K562 (cell line): ENCODE results near the gene RAP1GAP2. TPM values are rescaled to one million over a fixed set of nuclear protein-coding genes. Genes with fewer than 3 reads are reported as not detected.

Experiments used
- ATAC-seq: fragments of 200-7000 bp; cut with Tn5 transposase; 3 replicates; pipeline ENCODE4 v1.9.1; 2020; ENCODE audit warnings: moderate library complexity
- BruUV-seq: library from RNA; stranded (reverse); fragments of 400-500 nt; replicated peaks from 2 replicates; lab custom pipeline; 2021; lab: Mats Ljungman, UMichigan
- CTCF ChIA-PET: fragments of 300-600 bp; formaldehyde crosslinking; extraction: SDS; loops from one replicate; lab custom pipeline; 2021; ENCODE audit warnings: low intra/inter-chr PET ratio; lab: Yijun Ruan, JAX
- POLR2A ChIA-PET: fragments of 300-600, 350-650 bp; sonication (Branson Sonifier 250); formaldehyde crosslinking; extraction: SDS; loops from one replicate; lab custom pipeline; 2021; ENCODE audit warnings: antibody characterized with exemption, inconsistent platforms; lab: Yijun Ruan, JAX
- DNase-seq, 4 experiments: peaks; one replicate each; pipeline versions ENCODE4 v3.0.0 to v3.0.0-alpha.2; 2011 to 2018; ENCODE audit warnings: low spot score in 3 of 4, mixed read lengths in 3 of 4; ENCODE audit errors: extremely low read depth in 1 of 4
- FAIRE-seq: peaks from 2 replicates; lab custom pipeline; 2011; peaks lifted over from hg19 to GRCh38; lab: Jason Lieb, UNC
- H2AFZ ChIP-seq: 2 replicates; pipeline ENCODE4 v1.6.0; 2011; ENCODE audit warnings: low read depth, low read length, control low read depth, inconsistent platforms
- H3K27ac ChIP-seq: fragments of 200-600 bp; 3 replicates; pipeline ENCODE4 v1.8.0; 2011; ENCODE audit warnings: low read depth, mild to moderate bottlenecking, control low read depth, inconsistent platforms, low read length, moderate library complexity, mixed read lengths; ENCODE audit errors: extremely low read depth
- H3K27me3 ChIP-seq, 2 experiments: fragments of 300-600 bp in 1 of 2; 2 replicates in 1 of 2; 3 replicates in 1 of 2; pipeline versions ENCODE4 v1.6.0 to v1.8.0; 2011; ENCODE audit warnings: inconsistent platforms in 2 of 2, low read length in 2 of 2, mild to moderate bottlenecking in 1 of 2, mixed read lengths in 1 of 2, moderate library complexity in 1 of 2; ENCODE audit not compliant: control insufficient read depth in 2 of 2, insufficient read depth in 2 of 2
- H3K36me3 ChIP-seq: fragments of 300-600 bp; 3 replicates; pipeline ENCODE4 v1.8.0; 2011; ENCODE audit warnings: mild to moderate bottlenecking, low read length, inconsistent platforms; ENCODE audit not compliant: control insufficient read depth, insufficient read depth
- H3K4me1 ChIP-seq, 2 experiments: fragments of 200-600 bp in 1 of 2; replicated peaks in 1 of 2; 2 replicates in 1 of 2; 3 replicates in 1 of 2; pipeline versions ENCODE4 v1.5.1 to v1.8.0; 2011; ENCODE audit warnings: inconsistent platforms in 2 of 2, low read length in 2 of 2, mild to moderate bottlenecking in 1 of 2, mixed read lengths in 1 of 2, moderate library complexity in 1 of 2; ENCODE audit not compliant: control insufficient read depth in 2 of 2, insufficient read depth in 2 of 2
- H3K4me2 ChIP-seq: 2 replicates; pipeline ENCODE4 v1.6.1; 2011; ENCODE audit warnings: low read length, control low read depth, inconsistent platforms, mixed read lengths; ENCODE audit not compliant: insufficient read depth
- H3K4me3 ChIP-seq: fragments of 200-600 bp; sonication (generic), shearing (Covaris generic); 2 replicates; pipeline ENCODE4 v1.5.1; 2016; ENCODE audit warnings: control low read depth, inconsistent platforms
- H3K79me2 ChIP-seq: fragments of 200-600 bp; 3 replicates; pipeline ENCODE4 v1.8.0; 2011; ENCODE audit warnings: low read length, inconsistent platforms; ENCODE audit not compliant: control insufficient read depth, insufficient read depth
- H3K9ac ChIP-seq, 2 experiments: 2 replicates each; pipeline versions ENCODE4 v1.6.0 to v1.6.1; 2011; ENCODE audit warnings: low read depth in 2 of 2, low read length in 2 of 2, control low read depth in 1 of 2, inconsistent platforms in 1 of 2, mild to moderate bottlenecking in 1 of 2, mixed read lengths in 1 of 2; ENCODE audit not compliant: insufficient read depth in 1 of 2
- H3K9me1 ChIP-seq: one replicate; pipeline ENCODE4 v1.6.0; 2011; ENCODE audit warnings: inconsistent platforms, mild to moderate bottlenecking, low read length, moderate library complexity; ENCODE audit not compliant: control insufficient read depth, insufficient read depth
- H3K9me3 ChIP-seq: replicated peaks from 2 replicates; pipeline ENCODE4 v1.5.1; 2011; ENCODE audit warnings: low read depth, low read length, inconsistent platforms; ENCODE audit not compliant: control insufficient read depth, insufficient read depth
- H4K20me1 ChIP-seq: replicated peaks from 2 replicates; pipeline ENCODE4 v1.6.1; 2011; ENCODE audit warnings: low read length, inconsistent platforms, mixed read lengths; ENCODE audit not compliant: control insufficient read depth, insufficient read depth
- CSDE1 ChIP-seq, 2 experiments: fragments of 450-650 bp; IDR thresholded peaks; 2 replicates each; pipeline ENCODE4 v1.6.1; 2016; ENCODE audit warnings: mild to moderate bottlenecking in 1 of 2
- ETV6 ChIP-seq, 3 experiments: fragments of 150-350 bp in 1 of 3; sonication (generic) in 1 of 3; formaldehyde crosslinking in 1 of 3; IDR thresholded peaks; 2 replicates each; pipeline versions ENCODE4 v1.6.1 to v1.8.0; 2014 to 2022; ENCODE audit warnings: borderline replicate concordance in 2 of 3, low read depth in 2 of 3, antibody characterized with exemption in 1 of 3, low read length in 1 of 3, mild to moderate bottlenecking in 1 of 3, missing genetic modification reagents in 1 of 3
- HNRNPUL1 ChIP-seq: fragments of 200-400 bp; formaldehyde crosslinking; IDR thresholded peaks from 2 replicates; pipeline ENCODE4 v1.6.1; 2017; ENCODE audit warnings: low read length
- KHSRP ChIP-seq: fragments of 450-650 bp; IDR thresholded peaks from 2 replicates; pipeline ENCODE4 v1.6.1; 2017
- PCBP1 ChIP-seq: fragments of 200-400 bp; formaldehyde crosslinking; IDR thresholded peaks from 2 replicates; pipeline ENCODE4 v1.6.1; 2018; ENCODE audit warnings: mild to moderate bottlenecking, low read depth, low read length; ENCODE audit not compliant: poor library complexity, severe bottlenecking
- SIX5 ChIP-seq, 2 experiments: IDR thresholded peaks; 2 replicates each; pipeline ENCODE4 v1.6.1; 2011; ENCODE audit warnings: low read length in 2 of 2, borderline replicate concordance in 1 of 2, low read depth in 1 of 2, mild to moderate bottlenecking in 1 of 2, moderate library complexity in 1 of 2; ENCODE audit not compliant: insufficient read depth in 1 of 2
- STAT5B ChIP-seq: fragments of 250-450 bp; sonication (Bioruptor Pico); IDR thresholded peaks from 2 replicates; pipeline ENCODE4 v1.8.0; 2021; ENCODE audit warnings: mild to moderate bottlenecking, inconsistent platforms
- TEAD4 ChIP-seq, 2 experiments: sonication (generic) in 1 of 2; formaldehyde crosslinking in 1 of 2; IDR thresholded peaks; 2 replicates each; pipeline versions ENCODE4 v1.6.1 to v1.8.0; 2012 to 2022; ENCODE audit warnings: borderline replicate concordance in 1 of 2, inconsistent platforms in 1 of 2, low read length in 1 of 2, mild to moderate bottlenecking in 1 of 2, missing genetic modification reagents in 1 of 2
- ZNF124 ChIP-seq: sonication (generic); formaldehyde crosslinking; IDR thresholded peaks from 2 replicates; pipeline ENCODE4 v1.8.1; 2022; ENCODE audit warnings: missing genetic modification reagents
- WGBS: fragments of 100-300 bp; shearing (Covaris generic); methylation state at CpG from one replicate; pipeline ENCODE4 v1.1.6; 2016; ENCODE audit warnings: low coverage, mixed read lengths; ENCODE audit not compliant: insufficient coverage; ENCODE audit errors: missing lambda C conversion rate; 5-methylcytosine and 5-hydroxymethylcytosine counted together
- in situ Hi-C: fragments of 300-500 bp; cut with MboI; formaldehyde crosslinking; loops from 4 replicates; pipeline ENCODE4 v1.15.0; 2018; ENCODE audit warnings: inconsistent platforms, mixed read lengths
- intact Hi-C: fragments of 100-400 bp; cut with micrococcal nuclease; formaldehyde crosslinking; loops from 2 replicates; pipeline ENCODE4 v1.14.2; 2022
- polyA plus RNA-seq, 8 experiments: library from polyadenylated mRNA; depleted of rRNA in 4 of 8; stranded (reverse) in 5 of 8; unstranded in 3 of 8; fragments of >200 nt; fragmentation: Nextera tagmentation in 2 of 8; fragmentation: Illumina TruSeq in 1 of 8; extraction: Ambion mirVana in 2 of 8; extraction: Trizol in 1 of 8; gene quantifications; 2 replicates each; pipeline versions ENCODE4 v1.2.1 to v1.2.3, GENCODE V29; 2011 to 2014; ENCODE audit warnings: inconsistent platforms in 1 of 8, missing spikeins in 1 of 8
- total RNA-seq, 7 experiments: library from RNA; depleted of rRNA in 6 of 7; stranded (reverse); fragments of >200 nt in 6 of 7; fragmentation: Illumina TruSeq in 2 of 7; extraction: Trizol in 2 of 7; gene quantifications; 2 replicates each; pipeline versions ENCODE4 v1.2.1 to v1.2.3, GENCODE V29; 2011 to 2021; ENCODE audit warnings: low replicate concordance in 1 of 7
- TF ChIP-seq, protein P1 (sequence below): sonication (generic); formaldehyde crosslinking; IDR thresholded peaks from 2 replicates; pipeline ENCODE4 v1.8.0; 2022; ENCODE audit warnings: mild to moderate bottlenecking, missing genetic modification reagents
- TF ChIP-seq, protein P2 (sequence below): fragments of 250-450 bp; sonication (Bioruptor Pico); IDR thresholded peaks from 2 replicates; pipeline ENCODE4 v1.8.0; 2022; ENCODE audit warnings: inconsistent platforms, mild to moderate bottlenecking, moderate library complexity, borderline replicate concordance
- TF ChIP-seq, protein P3 (sequence below): fragments of 250-450 bp; sonication (Bioruptor Pico); IDR thresholded peaks from 2 replicates; pipeline ENCODE4 v1.4.0; 2020; ENCODE audit warnings: mild to moderate bottlenecking, moderate library complexity
- TF ChIP-seq, protein P4 (sequence below): fragments of 450-650 bp; IDR thresholded peaks from 2 replicates; pipeline ENCODE4 v1.6.1; 2018; ENCODE audit warnings: mild to moderate bottlenecking, low read depth; ENCODE audit not compliant: partially characterized antibody

The RAP1GAP2 gene
- total and polyA plus RNA-seq, 9 of the 15 experiments (the other 6 are each of a cell fraction or from before 2014, with no cell fraction given) = 0.01 to 1.3 (median 0.42) TPM; not detected in 1

DNA sequence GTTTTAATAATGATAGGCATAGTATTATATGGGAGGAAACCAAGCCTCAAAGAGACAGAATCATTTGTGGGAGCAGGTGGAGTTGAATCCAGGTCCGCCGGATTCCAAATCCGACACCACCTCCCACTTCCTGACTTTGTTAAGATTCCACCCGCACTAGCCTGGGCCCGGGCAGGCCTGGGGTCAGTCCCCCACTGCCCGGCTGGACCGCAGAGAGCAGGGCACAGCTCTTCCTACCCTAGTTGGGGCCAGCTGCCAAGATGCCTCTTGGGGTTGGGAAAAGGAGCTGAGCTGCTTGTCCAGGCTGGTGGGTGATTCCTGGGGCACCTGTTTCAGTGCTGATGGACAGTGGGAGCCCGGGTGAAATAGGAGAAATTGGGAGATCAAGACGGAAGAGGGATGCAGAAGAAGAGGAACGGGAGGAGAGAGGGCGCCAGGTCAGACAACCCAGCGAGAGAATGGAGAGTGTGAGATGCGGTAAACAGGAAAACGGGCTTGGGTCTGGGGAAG, 213.2 kb downstream of the RAP1GAP2 start:
- Histone ChIP-seq H3K9me3 (no peaks in the 10 kb centered on the region), H3K4me1 (peaks cover 0 to 1% of the 10 kb centered on the region in 2 experiments; a peak in 1 of 5 replicates), H3K4me3 (no peak overlapping the region), H3K27ac (no peak overlapping the region), H3K27me3 (peaks cover 2 to 26% of the 10 kb centered on the region in 2 experiments; a peak in 4 of 5 replicates), H4K20me1 (0 out of 2 replicates have a peak, but pooled peaks cover 4% of the 10 kb centered on the region), H3K36me3 (no peaks in the 10 kb centered on the region), H3K79me2 (no peaks in the 10 kb centered on the region), H3K9me1 (peaks cover 3% of the 10 kb centered on the region), H3K9ac (no peak overlapping the region), H3K4me2 (no peak overlapping the region), H2AFZ (no peak overlapping the region)
- in situ Hi-C loops (loop anchor here (25.0 kb wide), 1 partner anchor 172 kb away; no protein-coding TSS in a partner anchor), intact Hi-C loops (no loop called here)
- DNase-seq (no peak), FAIRE-seq (no peak), ATAC-seq (no peak)
- TF ChIP-seq, protein P1, sequence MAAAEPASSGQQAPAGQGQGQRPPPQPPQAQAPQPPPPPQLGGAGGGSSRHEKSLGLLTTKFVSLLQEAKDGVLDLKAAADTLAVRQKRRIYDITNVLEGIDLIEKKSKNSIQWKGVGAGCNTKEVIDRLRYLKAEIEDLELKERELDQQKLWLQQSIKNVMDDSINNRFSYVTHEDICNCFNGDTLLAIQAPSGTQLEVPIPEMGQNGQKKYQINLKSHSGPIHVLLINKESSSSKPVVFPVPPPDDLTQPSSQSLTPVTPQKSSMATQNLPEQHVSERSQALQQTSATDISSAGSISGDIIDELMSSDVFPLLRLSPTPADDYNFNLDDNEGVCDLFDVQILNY (CRISPR knock-in tag) = no peak
- TF ChIP-seq TEAD4 (IDR thresholded peaks at IDR 0.05; ENCODE audit: low read length) = no peak
- no peak for TF ChIP-seq TEAD4 (CRISPR knock-in tag; IDR thresholded peaks at IDR 0.05; ENCODE audit: borderline replicate concordance)
- TF ChIP-seq ZNF124 (CRISPR knock-in tag) = no peak
- TF ChIP-seq, protein P2, sequence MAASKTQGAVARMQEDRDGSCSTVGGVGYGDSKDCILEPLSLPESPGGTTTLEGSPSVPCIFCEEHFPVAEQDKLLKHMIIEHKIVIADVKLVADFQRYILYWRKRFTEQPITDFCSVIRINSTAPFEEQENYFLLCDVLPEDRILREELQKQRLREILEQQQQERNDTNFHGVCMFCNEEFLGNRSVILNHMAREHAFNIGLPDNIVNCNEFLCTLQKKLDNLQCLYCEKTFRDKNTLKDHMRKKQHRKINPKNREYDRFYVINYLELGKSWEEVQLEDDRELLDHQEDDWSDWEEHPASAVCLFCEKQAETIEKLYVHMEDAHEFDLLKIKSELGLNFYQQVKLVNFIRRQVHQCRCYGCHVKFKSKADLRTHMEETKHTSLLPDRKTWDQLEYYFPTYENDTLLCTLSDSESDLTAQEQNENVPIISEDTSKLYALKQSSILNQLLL (CRISPR knock-in tag) = no peak
- no peak for TF ChIP-seq CSDE1 (IDR thresholded peaks at IDR 0.05)
- no peak for TF ChIP-seq ETV6 (IDR thresholded peaks at IDR 0.05; ENCODE audit: borderline replicate concordance in 1 of 2, low read depth in 2 of 2, low read length in 1 of 2)
- no peak for TF ChIP-seq ETV6 (CRISPR knock-in tag; IDR thresholded peaks at IDR 0.05; ENCODE audit: borderline replicate concordance)
- TF ChIP-seq STAT5B (CRISPR knock-in tag) = no peak
- no peak for TF ChIP-seq HNRNPUL1
- TF ChIP-seq, protein P3, sequence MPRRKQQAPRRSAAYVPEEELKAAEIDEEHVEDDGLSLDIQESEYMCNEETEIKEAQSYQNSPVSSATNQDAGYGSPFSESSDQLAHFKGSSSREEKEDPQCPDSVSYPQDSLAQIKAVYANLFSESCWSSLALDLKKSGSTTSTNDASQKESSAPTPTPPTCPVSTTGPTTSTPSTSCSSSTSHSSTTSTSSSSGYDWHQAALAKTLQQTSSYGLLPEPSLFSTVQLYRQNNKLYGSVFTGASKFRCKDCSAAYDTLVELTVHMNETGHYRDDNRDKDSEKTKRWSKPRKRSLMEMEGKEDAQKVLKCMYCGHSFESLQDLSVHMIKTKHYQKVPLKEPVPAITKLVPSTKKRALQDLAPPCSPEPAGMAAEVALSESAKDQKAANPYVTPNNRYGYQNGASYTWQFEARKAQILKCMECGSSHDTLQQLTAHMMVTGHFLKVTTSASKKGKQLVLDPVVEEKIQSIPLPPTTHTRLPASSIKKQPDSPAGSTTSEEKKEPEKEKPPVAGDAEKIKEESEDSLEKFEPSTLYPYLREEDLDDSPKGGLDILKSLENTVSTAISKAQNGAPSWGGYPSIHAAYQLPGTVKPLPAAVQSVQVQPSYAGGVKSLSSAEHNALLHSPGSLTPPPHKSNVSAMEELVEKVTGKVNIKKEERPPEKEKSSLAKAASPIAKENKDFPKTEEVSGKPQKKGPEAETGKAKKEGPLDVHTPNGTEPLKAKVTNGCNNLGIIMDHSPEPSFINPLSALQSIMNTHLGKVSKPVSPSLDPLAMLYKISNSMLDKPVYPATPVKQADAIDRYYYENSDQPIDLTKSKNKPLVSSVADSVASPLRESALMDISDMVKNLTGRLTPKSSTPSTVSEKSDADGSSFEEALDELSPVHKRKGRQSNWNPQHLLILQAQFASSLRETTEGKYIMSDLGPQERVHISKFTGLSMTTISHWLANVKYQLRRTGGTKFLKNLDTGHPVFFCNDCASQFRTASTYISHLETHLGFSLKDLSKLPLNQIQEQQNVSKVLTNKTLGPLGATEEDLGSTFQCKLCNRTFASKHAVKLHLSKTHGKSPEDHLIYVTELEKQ (CRISPR knock-in tag) = no peak
- TF ChIP-seq PCBP1 = no peak
- TF ChIP-seq, protein P4, sequence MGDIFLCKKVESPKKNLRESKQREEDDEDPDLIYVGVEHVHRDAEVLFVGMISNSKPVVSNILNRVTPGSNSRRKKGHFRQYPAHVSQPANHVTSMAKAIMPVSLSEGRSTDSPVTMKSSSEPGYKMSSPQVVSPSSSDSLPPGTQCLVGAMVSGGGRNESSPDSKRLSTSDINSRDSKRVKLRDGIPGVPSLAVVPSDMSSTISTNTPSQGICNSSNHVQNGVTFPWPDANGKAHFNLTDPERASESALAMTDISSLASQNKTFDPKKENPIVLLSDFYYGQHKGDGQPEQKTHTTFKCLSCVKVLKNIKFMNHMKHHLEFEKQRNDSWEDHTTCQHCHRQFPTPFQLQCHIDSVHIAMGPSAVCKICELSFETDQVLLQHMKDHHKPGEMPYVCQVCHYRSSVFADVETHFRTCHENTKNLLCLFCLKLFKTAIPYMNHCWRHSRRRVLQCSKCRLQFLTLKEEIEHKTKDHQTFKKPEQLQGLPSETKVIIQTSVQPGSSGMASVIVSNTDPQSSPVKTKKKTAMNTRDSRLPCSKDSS = no peak
- no peak for TF ChIP-seq KHSRP
- no peak for TF ChIP-seq SIX5 (IDR thresholded peaks at IDR 0.05; ENCODE audit: borderline replicate concordance in 1 of 2, insufficient read depth in 1 of 2, low read depth in 1 of 2, low read length in 2 of 2)
- no TSS peak for BruUV-seq
- 2% methylated on average over 8 of the region's 14 CpGs for WGBS
- POLR2A ChIA-PET = interaction anchor here (0.6 kb wide), 1 partner anchor 97 kb away, joined by 3 read pairs; no protein-coding TSS in a partner anchor
- CTCF ChIA-PET = no interaction called here
